ENCODE data around the gene ASPG. TPM values are rescaled to one million over a fixed set of nuclear protein-coding genes. Genes with fewer than 3 reads are reported as not detected.

ASPG gene
- total RNA-seq, 2 experiments from 2014 or later, result not detected

DNA sequence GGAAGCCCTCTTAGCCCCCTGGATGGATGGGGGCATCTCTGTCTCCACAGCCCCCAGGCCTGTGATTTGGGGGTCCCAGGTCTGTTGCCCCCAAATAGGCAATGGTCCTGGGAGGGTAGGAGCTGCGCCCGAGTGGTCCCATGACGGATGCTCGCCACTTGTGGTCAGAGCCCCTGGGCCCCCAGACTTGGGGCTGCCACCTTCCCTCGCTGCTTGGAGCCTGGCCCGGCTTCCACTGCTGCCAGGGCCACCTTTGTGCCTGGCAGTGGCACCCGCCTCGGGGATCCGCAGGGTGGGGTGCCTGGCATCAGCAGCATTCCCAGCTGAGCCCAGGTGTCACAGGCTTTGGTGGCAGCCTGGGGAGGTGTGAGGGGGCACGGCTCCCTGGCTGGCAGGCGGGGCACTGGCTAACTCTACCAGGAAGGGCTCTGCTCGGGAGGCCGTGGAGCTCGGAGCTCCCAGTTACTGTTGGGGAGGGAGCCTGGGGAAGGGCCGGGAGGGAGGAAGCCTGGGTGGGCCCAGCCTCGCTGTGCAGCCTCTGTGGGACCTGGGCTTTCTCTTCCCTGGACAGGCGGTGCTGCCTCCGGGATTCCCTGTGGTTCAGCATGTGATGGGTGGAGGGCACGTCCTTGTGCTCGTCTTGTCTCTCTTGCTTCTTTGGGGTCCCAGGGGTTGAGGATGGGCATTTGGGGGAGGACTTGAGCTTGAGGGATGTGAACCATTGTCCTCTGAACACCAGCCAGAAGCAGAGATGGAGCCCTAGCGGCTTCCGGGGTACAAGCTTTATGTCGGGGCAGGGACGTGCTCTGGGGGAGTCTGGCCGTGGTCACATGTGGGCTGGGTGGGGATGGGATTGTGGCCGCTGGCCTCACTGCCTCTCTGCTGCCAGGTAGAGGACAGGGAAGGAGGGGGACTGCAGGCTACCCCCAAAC is 58.3 kb downstream of the ASPG start:
- Histone ChIP-seq H3K79me2 (ENCODE audit: insufficient read depth, low read depth, low read length) (no peaks in the 10 kb centered on the region), H3K36me3 (ENCODE audit: insufficient read depth, low read length) (no peaks in the 10 kb centered on the region), H3K27ac (ENCODE audit: low read depth, low read length, poor library complexity, severe bottlenecking) (no peak overlapping the region), H3K4me3 (ENCODE audit: low read depth, low read length, poor library complexity, severe bottlenecking) (no peak overlapping the region), H2AFZ (ENCODE audit: low read length) (no peak overlapping the region), H4K20me1 (ENCODE audit: insufficient read depth, low read length) (no peaks in the 10 kb centered on the region), H3K4me2 (ENCODE audit: low read length) (no peak overlapping the region), H3K9me3 (ENCODE audit: low read length) (no peaks in the 10 kb centered on the region), H3K4me1 (ENCODE audit: insufficient read depth, low read length, poor library complexity, severe bottlenecking) (no peaks in the 10 kb centered on the region), H3K9me2 (ENCODE audit: insufficient read depth, low read length) (no peaks in the 10 kb centered on the region)
- intact Hi-C loops (cut with micrococcal nuclease; ENCODE audit: unreplicated experiment), result no loop called here
- TF ChIP-seq EZH2phosphoT487 (IDR thresholded peaks at IDR 0.05; ENCODE audit: borderline replicate concordance, low read depth, low read length), result no peak
- TF ChIP-seq, protein P1, sequence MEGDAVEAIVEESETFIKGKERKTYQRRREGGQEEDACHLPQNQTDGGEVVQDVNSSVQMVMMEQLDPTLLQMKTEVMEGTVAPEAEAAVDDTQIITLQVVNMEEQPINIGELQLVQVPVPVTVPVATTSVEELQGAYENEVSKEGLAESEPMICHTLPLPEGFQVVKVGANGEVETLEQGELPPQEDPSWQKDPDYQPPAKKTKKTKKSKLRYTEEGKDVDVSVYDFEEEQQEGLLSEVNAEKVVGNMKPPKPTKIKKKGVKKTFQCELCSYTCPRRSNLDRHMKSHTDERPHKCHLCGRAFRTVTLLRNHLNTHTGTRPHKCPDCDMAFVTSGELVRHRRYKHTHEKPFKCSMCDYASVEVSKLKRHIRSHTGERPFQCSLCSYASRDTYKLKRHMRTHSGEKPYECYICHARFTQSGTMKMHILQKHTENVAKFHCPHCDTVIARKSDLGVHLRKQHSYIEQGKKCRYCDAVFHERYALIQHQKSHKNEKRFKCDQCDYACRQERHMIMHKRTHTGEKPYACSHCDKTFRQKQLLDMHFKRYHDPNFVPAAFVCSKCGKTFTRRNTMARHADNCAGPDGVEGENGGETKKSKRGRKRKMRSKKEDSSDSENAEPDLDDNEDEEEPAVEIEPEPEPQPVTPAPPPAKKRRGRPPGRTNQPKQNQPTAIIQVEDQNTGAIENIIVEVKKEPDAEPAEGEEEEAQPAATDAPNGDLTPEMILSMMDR (conservative IDR thresholded peaks at IDR 0.05; ENCODE audit: low read length), result no peak
- POLR2A ChIA-PET, result interaction anchor here (0.6 kb wide), 1 partner anchor 12 kb away, joined by 3 read pairs; no protein-coding TSS in a partner anchor
- BruUV-seq (replicated peaks), result no TSS peak
- DNase-seq (ENCODE audit: low spot score), result no peak
- CTCF ChIA-PET (ENCODE audit: unreplicated experiment), result no interaction called here

DNA sequence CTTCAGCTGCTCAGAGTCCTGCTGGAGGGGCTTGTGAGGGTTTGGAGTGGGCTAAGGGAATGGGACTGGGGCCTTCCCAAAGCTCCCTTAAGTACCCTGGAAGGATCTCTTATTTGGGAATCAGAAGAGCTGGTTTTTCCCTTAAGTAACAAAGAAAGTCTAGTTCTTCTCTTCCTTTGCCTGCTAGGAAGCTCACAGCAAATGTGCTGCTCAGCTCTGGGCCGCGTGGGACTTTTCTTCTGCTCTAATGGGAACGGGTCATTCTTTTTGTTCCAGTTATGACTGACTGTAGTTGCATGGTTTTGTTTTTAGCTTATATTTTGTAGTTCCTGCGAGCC is 58.9 kb downstream of the ASPG start:
- no peak overlapping the region for H3K4me3 ChIP-seq (ENCODE audit: low read depth, low read length, poor library complexity, severe bottlenecking)
- TF ChIP-seq, protein P1 (conservative IDR thresholded peaks at IDR 0.05; ENCODE audit: low read length), result no peak
- TF ChIP-seq EZH2phosphoT487 (IDR thresholded peaks at IDR 0.05; ENCODE audit: borderline replicate concordance, low read depth, low read length), result no peak
- H3K36me3 ChIP-seq (ENCODE audit: insufficient read depth, low read length), result no peaks in the 10 kb centered on the region
- intact Hi-C loops (cut with micrococcal nuclease; ENCODE audit: unreplicated experiment), result no loop called here
- POLR2A ChIA-PET, result no interaction called here
- H3K9me2 ChIP-seq (ENCODE audit: insufficient read depth, low read length), result no peaks in the 10 kb centered on the region
- BruUV-seq (replicated peaks), result no TSS peak
- no peaks in the 10 kb centered on the region for H3K4me1 ChIP-seq (ENCODE audit: insufficient read depth, low read length, poor library complexity, severe bottlenecking)
- DNase-seq (ENCODE audit: low spot score), result no peak
- no peaks in the 10 kb centered on the region for H3K79me2 ChIP-seq (ENCODE audit: insufficient read depth, low read depth, low read length)
- CTCF ChIA-PET (ENCODE audit: unreplicated experiment), result no interaction called here
- H2AFZ ChIP-seq (ENCODE audit: low read length), result no peak overlapping the region
- no peaks in the 10 kb centered on the region for H3K9me3 ChIP-seq (ENCODE audit: low read length)
- no peak overlapping the region for H3K4me2 ChIP-seq (ENCODE audit: low read length)
- no peak overlapping the region for H3K27ac ChIP-seq (ENCODE audit: low read depth, low read length, poor library complexity, severe bottlenecking)
- no peaks in the 10 kb centered on the region for H4K20me1 ChIP-seq (ENCODE audit: insufficient read depth, low read length)

All from OCI-LY7 (cell line).